ENCODE measurements around the gene TAS2R38.

GRCh38 chr7:141943846-141944245, 29.7 kb downstream of the TAS2R38 start:
- TF ChIP-seq POLR2A (IDR thresholded peaks at IDR 0.05): no peak
- TF ChIP-seq, protein P1, sequence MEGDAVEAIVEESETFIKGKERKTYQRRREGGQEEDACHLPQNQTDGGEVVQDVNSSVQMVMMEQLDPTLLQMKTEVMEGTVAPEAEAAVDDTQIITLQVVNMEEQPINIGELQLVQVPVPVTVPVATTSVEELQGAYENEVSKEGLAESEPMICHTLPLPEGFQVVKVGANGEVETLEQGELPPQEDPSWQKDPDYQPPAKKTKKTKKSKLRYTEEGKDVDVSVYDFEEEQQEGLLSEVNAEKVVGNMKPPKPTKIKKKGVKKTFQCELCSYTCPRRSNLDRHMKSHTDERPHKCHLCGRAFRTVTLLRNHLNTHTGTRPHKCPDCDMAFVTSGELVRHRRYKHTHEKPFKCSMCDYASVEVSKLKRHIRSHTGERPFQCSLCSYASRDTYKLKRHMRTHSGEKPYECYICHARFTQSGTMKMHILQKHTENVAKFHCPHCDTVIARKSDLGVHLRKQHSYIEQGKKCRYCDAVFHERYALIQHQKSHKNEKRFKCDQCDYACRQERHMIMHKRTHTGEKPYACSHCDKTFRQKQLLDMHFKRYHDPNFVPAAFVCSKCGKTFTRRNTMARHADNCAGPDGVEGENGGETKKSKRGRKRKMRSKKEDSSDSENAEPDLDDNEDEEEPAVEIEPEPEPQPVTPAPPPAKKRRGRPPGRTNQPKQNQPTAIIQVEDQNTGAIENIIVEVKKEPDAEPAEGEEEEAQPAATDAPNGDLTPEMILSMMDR (IDR thresholded peaks at IDR 0.05): no peak
- no peak for TF ChIP-seq EP300 (IDR thresholded peaks at IDR 0.05)
- no peak for TF ChIP-seq POLR2AphosphoS5 (IDR thresholded peaks at IDR 0.05)
